NCI-H2227 (cell line): ENCODE results near the gene DOCK9.
"Not testable (repeated sequence)": the region's sequence is repeated elsewhere in the genome, so short reads cannot be mapped to it uniquely, and the experiment has no call there.

ENCODE experiments used
- DNase-seq: peaks from one replicate; lab custom pipeline; 2025; ENCODE audit not compliant: unreplicated experiment; lab: John Stamatoyannopoulos, UW

Gene DOCK9

DNA sequence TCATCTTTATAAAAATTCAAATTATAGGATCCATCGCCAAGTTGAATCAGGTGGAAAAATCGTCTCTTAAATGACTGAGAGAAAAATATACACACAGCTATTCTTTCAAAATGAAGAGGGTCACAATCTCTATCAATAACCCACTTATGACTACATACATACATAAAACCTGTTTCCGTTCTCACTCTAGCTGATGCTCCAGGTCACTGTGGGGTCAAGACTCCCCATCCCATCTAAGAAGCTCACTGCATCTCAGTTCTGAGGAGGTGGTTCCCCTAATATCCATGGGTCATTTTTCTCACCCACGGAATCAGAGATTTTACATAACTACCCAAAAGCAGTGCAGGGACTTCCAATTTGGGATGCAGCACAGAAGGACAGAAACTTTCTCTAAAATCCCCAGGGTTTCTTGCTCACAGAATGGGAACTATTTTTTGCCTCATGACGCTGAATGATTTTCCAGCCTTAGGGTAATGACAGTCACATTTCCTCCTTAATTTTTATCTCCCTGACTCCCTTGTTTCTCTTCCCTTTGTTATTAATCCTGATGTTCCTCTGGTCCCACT, 56.8 kb downstream of the DOCK9 start:
- DNase-seq, result no peak

DNA sequence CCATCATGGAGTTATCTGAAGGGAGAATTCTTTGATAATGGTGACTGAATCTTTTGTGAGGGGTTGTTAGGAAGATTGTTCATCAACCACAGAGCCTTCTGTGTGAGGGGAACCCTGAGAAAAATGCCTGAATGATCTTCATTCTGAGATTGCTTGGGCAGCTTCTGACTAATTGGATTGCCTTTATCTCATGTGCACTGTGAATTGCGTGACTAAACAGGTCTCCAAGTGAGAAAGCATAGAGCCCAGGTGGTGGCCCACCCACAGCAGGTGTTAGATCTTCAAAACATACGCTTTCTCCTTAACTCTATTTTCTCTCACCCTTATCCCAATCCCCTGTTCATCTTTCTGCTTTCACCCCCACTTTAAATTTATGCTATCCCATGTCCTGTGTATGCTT, 58.3 kb downstream of the DOCK9 start:
- no peak for DNase-seq

DNA sequence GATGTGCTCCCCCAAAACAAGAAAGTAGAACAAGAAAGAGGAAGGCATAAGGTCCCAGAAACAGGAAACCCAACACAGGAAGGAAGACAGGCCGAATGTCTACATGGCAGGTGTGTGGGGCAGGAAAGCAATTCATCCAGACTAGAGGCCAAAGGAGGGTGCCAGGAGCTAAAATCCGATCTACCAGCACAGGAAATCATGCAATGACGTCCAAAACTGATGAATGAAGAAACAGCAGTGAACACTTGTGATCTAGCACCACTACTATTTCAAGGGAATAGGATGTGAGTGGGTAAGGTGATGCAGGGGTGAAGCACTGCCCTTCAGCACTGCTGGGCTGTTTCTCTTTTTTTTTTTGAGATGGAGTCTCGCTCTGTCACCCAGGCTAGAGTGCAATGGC, 59.1 kb downstream of the DOCK9 start:
- no peak for DNase-seq

DNA sequence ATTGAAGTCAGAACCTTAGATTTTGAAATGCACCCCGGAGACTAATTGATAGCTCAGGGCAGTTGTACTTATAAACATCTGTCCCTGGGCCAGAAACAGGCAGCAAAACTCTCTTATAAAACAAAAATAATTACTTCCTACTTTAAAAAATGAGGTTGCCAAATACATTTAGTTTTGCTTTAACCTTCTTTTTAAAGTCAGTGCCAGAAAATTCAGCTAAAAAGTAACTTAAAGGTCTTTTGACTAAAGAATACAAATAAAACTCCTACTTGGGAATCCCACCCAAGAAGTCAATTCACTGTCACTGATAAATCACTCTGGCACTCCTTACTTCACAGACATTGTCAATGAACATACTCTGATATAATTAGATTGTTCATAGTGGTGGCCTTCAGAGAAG, 60.7 kb downstream of the DOCK9 start:
- DNase-seq, result no peak

DNA sequence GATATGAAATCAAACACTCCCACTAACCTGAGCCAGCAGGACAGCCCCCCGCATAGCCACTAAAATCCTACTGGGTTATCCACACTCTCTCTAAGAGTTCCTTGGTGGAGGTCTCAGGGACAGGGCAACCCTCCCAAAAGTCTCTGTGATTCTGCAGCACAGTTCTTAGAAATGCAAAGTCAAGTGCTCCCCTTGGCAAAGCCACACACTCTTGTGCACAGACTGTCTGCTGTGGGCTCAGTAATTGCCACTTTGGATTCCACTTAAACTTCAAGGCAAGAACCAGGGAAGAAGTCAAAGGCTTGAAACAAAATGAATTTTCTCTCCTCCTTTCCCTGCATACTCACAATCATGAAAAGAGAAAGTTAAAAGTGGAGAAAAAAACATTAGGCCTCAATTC, 61.5 kb downstream of the DOCK9 start:
- DNase-seq, result no peak

DNA sequence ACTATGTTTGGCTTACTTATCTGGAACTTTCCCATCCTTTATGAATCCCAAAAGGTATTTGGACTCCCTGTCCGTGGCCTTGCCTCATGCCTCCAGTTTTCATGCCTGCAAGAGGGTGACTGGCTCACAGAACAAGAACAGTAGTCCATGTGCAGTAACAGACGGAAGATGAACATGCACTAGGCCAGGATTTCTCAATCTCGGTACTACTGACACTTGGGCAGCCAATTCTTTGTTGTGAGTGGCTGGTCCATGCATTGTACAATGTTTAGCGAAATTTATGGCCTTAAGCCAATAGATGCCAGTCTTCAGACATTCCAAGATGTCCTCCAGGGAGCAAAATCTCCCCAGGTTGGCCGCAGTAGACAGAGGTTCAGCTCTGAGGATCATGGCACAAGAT, 61.9 kb downstream of the DOCK9 start:
- DNase-seq, result no peak

DNA sequence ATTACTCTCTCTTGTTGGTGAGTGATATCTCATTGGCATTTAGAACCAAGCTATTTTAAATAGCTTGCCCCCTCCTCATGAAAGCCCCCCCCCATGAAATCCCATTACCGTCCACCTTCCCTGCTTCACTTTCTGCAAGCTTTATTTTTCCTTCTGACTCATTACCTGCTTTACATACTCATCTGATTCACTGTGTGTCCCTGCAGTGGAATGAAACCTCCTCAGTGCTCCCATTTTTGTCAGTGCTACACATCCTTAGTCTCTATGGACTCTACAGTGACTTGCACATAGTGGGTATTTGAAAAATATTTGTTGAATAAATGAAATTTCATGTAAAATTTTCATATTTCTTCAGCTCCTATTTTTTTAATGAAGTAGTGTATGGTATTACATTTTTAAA, 62.3 kb downstream of the DOCK9 start:
- no peak for DNase-seq

DNA sequence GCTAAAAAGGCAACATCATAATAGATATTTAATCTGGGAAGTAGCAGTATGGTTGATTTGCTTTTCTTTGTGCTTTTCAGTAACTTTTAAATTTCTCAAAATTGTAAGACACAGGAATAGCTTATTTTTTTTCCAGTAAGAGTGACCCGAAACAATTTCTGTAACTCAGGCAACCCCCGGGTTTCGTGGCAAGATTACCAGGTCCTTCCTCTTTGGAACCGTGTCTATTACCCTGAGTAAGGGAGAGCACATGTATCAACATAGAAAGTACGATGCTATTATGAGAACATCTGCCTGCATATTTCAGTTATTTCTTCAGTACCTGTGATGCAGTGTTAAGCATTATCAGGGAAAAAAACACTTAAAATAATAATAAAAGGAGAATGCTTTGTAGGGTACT, 64.1 kb downstream of the DOCK9 start:
- no peak for DNase-seq

DNA sequence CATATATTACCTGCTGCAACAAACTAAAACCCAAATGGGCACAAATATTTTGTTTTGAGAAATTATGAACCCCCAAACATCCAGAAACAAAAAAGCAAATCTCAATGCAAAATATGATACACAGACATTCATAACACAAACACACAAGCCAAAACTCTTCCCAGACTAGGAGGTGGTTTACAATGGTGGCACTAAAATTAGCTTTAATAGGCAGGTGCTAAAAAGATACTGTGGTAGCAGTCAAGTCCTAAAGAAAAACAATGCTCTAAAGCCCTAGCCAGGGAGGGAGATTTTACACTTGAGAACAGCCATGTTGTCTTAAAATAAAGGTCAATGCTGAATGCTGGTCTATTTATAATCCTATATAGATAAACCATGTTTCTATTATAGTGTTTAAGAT, 65.0 kb downstream of the DOCK9 start:
- peak; percentile 34 for DNase-seq

DNA sequence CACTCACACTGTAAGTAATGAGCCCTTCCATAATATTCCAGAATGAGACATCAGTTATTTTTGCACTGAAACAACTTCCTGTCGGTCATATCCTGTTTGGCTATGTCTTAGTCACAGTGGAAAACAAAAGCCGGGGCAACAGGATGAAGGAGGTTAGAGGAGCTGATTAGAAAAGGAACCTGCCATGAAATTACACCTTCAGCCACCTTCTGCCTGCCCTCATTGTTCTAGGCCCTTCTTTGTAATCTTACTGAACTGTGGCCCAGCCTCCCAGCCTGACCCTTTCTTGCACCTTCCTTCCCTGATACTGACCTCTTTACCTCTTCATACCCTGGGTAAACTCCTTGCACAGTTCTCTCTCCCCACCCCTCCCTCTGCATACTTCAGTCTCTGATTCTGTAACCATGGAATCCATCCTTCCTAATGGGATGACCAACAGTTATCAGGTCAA, 67.3 kb downstream of the DOCK9 start:
- DNase-seq, result no peak

DNA sequence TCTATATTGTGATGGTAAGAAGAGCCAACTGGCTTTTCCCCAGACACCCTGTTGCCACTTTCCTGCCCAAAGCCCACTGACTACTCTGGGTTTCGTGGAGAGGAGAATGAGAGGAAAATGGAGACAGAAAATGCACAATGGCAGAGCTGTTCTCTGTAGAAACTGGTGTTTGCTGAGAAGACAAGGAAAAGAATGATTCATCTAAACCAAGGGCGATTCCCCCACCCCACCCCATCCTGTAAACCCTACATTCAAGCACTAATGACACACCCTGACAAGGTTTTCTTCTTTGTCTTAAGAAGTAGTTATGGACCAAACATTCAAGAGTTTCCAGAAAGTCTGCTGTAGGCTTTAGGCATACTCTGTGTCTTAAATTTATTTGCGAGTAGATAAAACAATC, 68.8 kb downstream of the DOCK9 start:
- no peak for DNase-seq

DNA sequence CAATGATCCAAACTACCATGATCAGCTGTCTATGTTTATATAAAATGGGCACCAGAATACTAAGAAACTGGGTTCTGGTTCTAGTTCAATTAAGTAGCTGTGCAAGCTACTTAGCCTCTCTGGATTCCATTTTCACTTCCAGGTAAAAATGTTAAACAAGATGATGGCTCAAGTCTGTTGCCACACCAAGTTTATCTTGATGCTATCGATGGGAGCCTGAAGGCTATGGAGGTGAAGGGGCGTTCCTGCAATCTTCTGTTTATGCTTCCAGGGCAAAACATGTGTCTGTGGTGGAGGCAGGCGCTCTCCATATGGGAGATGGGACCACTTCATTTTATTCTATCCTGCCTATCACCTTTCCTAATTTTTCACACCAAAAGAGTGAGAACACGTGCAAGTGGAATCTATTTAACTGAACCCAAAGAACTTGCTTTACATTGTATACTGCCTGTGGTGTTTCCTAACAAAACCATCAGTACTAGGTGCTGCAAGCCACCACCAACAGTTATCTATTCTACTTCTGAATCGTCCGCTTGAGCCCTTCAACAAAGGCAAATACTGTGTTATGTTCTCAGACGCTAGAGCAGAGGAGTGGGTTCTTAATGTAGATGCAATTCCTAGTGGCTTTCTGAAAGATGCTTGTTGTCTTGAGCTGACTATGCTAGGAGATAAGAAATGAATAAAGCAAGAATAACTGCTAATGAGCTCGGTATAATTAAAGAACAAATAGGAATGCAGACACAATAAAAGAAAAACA, 70.9 kb downstream of the DOCK9 start:
- DNase-seq, result no peak

DNA sequence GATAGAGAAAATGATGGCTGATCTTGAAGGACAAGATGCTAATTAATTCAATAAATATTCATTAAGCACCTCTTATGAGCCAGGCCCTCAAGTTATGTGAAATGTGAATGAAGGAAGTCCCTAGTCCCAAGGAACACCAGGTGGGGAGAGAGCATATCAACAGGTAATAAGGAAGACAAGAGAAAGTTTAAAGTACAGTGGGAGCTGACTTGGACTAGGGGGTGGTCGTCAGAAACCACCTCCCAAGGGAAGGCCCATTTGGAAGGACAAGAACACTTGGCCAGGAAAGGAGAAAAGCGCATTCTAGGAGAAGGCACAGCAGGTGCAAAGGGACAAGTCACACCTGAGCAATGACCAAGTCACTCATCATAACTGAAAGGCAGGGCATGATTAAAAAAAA, 72.7 kb downstream of the DOCK9 start:
- DNase-seq, result no peak

DNA sequence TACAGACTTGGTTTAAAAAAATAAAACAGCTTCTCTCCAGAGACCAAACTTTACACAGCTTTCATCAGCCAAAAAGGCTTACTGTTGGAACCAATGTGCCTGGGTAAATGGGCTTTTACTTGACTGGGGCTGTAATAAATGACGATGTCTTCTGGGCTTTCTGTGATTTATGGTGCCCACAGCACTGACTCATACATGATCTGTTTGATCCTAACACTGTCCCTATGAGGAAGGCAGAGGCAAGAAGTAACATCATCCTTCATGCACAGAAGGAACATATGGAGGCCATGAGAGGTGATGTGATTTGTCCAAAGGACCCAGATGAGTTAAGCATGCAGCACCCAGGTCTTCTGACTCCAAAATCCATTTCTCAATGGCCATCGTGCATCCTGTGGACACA, 77.4 kb downstream of the DOCK9 start:
- no peak for DNase-seq

DNA sequence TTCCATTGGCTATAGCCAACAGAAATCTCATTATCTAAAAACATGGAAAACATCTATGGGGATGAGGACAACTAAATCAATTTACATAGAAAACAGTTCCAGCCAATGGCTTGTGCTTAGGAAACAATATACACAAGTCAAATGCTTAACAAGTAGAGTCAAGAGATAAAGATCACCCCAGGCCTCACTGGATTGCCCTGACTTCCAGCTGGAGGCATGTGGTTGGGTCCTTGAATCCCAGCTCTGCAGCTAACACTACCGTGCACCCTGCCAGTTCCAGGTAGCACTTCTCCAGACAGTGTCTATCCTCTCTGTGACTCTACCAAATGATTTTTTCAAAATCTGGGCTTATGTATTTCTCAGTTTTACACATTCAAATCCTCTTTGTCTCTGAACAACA, 80.2 kb downstream of the DOCK9 start:
- no peak for DNase-seq

DNA sequence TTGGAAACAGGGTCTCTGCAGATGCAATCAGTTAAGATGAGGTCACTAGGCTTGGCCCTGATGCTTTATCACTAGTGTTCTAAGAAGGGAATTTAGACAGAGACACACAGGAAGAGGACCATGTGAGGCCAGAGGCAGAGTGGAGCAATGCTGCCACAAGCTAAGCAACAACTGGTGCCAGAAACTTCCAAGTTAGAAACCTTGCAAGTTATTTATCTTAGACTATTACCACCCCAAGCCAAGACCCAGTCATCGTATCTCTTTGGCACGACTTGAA, 81.1 kb downstream of the DOCK9 start:
- DNase-seq, result no peak

DNA sequence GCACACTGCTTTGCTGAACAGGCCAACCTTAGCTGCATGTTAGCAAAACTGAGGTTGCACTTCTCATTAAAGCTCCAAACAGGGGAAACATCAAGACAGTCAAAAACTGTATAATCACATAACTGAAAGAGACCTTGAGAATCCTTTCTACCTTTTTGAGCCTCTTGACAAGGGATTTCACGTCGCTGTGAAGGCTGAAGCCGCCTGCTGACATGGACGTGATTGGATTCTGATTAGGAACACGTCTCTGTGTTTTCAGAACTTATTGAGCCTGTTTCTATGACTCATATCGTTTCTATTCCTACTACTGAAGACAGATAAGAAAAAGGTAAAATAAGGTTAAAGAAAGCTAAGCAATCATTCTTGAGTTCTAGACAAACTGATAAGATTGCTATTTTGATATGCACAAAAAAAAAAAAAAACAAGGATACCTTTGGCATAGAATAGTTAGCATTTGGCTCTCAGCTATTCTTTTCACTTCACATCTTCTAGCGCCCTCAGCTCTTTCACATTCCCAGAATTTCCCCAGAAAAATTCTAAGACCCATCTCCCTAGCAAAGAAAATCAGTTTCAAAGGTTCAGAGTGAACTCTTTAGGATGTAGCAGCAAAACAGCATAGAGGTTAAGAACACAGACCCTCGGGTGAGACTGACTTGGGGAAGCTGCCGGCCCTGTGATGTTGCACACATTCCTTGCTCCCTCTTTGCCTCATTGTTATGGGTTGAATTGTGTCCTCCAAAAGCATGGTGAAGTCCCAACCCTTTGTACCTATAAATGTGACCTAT, 81.6 kb downstream of the DOCK9 start:
- DNase-seq, result no peak

DNA sequence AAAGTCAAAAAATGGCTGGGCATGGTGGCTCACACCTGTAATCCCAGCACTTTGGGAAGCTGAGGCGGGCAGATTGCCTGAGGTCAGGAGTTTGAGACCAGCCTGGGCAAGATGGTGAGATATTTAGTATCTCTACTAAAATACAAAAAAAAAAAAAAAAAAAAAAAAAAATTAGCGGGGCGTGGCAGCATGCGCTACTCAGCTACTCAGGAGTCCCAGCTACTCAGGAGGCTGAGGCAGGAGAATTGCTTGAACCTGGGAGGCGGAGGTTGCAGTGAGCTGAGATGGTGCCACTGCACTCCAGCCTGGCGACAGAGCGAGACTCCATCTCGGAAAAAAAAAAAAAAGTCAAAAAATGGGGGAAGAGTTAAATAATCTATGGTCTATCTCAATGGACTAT, 83.0 kb downstream of the DOCK9 start:
- DNase-seq, result not testable (repeated sequence)

DNA sequence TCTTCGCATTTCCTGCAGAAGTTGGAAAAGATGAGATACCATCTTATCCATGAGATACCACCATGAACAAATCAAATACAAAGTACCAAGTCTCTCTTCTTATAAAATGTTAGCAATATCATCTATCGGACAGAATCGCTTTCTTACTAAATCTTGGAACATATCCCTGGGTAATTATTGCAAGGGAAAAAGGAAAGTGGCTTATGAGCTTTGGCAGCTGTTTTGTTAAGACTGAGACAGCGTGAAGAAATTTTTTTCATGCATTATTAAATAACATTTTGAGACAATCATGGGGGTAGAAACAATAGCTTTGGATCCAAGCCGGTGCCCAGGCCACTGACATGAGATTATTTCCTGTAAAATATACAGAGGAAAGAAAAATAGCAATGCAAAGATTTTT, 84.5 kb downstream of the DOCK9 start:
- DNase-seq, result no peak

DNA sequence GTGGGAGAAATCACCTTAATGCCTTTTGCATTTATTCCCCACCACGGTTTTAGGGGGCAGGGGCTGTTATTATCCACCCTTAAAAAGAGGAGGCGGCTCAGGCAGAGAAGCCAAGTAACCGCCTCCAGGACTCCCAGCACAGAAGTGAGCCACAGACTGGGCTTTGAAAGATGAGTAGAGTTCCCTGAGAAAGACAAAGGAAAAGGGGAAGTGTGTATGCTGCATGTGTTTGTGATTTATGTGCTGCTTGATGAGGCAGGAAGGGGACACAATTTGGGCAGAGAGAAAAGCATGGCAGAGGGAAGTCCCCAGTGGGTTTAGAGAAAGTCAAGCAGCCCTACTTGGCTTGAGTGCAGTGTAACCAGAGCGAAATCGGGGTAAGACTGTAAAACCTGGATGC, 85.0 kb downstream of the DOCK9 start:
- no peak for DNase-seq

DNA sequence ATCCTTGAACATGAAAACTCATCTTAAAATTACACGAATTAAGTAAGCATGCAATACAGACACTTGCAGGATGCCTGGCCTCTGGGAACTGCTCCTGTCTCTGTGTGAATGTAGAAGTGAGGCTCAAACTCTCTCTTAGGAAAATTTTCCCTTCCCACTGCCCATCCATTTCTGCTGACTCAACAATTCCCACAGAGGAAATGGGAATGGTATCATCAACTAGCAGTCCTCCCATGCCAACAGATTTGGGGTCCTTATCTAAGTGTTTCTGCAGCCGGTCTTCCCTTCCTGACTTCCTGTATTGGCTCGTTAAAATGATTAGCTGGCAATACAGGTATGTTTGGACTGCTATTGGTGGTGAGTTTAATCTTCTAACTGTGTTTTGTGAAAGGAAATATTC, 85.8 kb downstream of the DOCK9 start:
- no peak for DNase-seq

DNA sequence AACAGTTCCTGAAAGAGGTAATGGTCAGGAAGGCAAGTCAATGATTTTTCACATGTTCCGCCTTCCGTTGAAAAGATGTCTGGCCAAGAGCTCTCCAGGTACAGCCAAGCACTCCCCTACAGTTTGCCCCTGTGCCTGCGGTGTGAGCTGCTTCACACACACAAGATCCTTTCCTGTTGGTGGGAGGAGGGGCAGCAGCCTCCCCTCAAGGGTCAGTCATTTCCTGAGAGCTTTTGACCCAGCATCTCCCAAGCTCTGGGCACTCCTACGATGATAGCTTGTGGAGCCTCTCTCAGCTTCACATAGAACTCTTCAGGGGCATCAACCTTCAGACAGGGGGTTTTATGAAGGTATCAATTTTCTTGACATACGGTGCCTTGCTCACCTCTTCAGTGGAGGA, 86.9 kb downstream of the DOCK9 start:
- DNase-seq, result no peak

DNA sequence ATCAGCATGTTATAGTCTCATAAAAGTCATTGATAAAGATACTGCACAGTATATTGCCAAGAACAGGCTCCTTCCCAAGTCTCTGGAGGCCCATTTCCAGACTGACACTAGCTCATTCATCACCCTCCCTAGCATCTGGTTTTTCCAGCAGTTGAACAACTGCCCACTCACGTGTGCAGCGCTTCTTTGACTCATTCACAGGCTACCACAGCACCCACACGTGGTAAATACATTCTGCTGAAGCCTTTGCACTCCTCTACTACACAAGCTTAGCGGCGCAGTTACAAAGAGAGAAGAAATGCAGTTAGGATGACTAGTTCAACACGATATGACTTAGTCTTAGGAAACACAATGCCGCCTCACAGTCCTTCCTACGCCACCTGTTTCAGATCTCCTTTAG, 87.7 kb downstream of the DOCK9 start:
- DNase-seq, result no peak
